Testis (tissue), 3 donors: ENCODE results near the gene CYP3A4. TPM values are rescaled to one million over a fixed set of nuclear protein-coding genes. Genes with fewer than 3 reads are reported as not detected.

ENCODE experiments used
- DNase-seq: peaks from one replicate; pipeline ENCODE4 v3.0.0-alpha.2; 2019
- H3K27ac ChIP-seq, 2 donors: fragments of 200-600 bp; sonication (generic); one replicate each; pipeline ENCODE4 v1.5.1; 2019
- H3K27me3 ChIP-seq: fragments of 200-600 bp; sonication (generic); one replicate; pipeline ENCODE4 v1.5.1; 2019
- H3K36me3 ChIP-seq: fragments of 200-600 bp; sonication (generic); one replicate; pipeline ENCODE4 v1.5.1; 2017; ENCODE audit warnings: low read depth; ENCODE audit errors: missing control alignments
- H3K4me1 ChIP-seq: fragments of 200-600 bp; sonication (generic); one replicate; pipeline ENCODE4 v1.5.1; 2019
- H3K4me3 ChIP-seq, 2 donors: fragments of 200-600 bp; sonication (generic); one replicate each; pipeline ENCODE4 v1.5.1; 2017 to 2019
- H3K9me3 ChIP-seq: fragments of 200-600 bp; sonication (generic); one replicate; pipeline ENCODE4 v1.5.1; 2017
- POLR2A ChIP-seq: fragments of 450-650 bp; IDR thresholded peaks from one replicate; pipeline ENCODE4 v1.6.1; 2017; ENCODE audit warnings: antibody characterized with exemption, mild to moderate bottlenecking, moderate library complexity
- WGBS, 2 donors: methylation state at CpG; one replicate each; pipeline ENCODE4 v1.1.5; 2018; 5-methylcytosine and 5-hydroxymethylcytosine counted together
- intact Hi-C: fragments of 100-400 bp; cut with DNase I; formaldehyde crosslinking; loops from one replicate; pipeline ENCODE4 v1.15.1; 2023; ENCODE audit warnings: low total_unique reads
- polyA plus RNA-seq: library from polyadenylated mRNA; stranded (reverse); fragments of 350-450 nt; fragmentation: Illumina TruSeq; extraction: RNeasy Lipid Tissue Mini Kit (QIAGEN cat#74804); gene quantifications from one replicate; pipeline ENCODE4 v1.2.3, GENCODE V29; 2014; ENCODE audit warnings: low read depth, low replicate concordance; ENCODE audit not compliant: insufficient read depth
- total RNA-seq, 2 donors: library from RNA; depleted of rRNA; stranded (reverse); fragments of >200 nt; gene quantifications; one replicate each; pipeline ENCODE4 v1.2.3, GENCODE V29; 2016
- TF ChIP-seq, protein P1 (sequence below), 3 experiments: fragments of 450-650 bp in 2 of 3; fragments of 200-600 bp in 1 of 3; sonication (generic) in 1 of 3; IDR thresholded peaks; one replicate each; pipeline ENCODE4 v1.5.1; 2016 to 2019; ENCODE audit warnings: antibody characterized with exemption in 3 of 3, mild to moderate bottlenecking in 2 of 3, moderate library complexity in 1 of 3

The CYP3A4 gene
- total and polyA plus RNA-seq, 3 donors from 2014 or later, result 0.34 to 1.8 (median 1.3) TPM

GRCh38 chr7:99720800-99721595, 63.0 kb downstream of the CYP3A4 start:
- Histone ChIP-seq H3K27me3 (no peaks in the 10 kb centered on the region), H3K36me3 (no peaks in the 10 kb centered on the region), H3K27ac (no peak overlapping the region), H3K4me1 (no peaks in the 10 kb centered on the region), H3K4me3 (no peak overlapping the region), H3K9me3 (no peaks in the 10 kb centered on the region)
- DNase-seq, result no peak
- 72 to 74% methylated on average over 5 of the region's 5 CpGs for WGBS, 2 donors
- no peak for TF ChIP-seq POLR2A
- TF ChIP-seq, protein P1, sequence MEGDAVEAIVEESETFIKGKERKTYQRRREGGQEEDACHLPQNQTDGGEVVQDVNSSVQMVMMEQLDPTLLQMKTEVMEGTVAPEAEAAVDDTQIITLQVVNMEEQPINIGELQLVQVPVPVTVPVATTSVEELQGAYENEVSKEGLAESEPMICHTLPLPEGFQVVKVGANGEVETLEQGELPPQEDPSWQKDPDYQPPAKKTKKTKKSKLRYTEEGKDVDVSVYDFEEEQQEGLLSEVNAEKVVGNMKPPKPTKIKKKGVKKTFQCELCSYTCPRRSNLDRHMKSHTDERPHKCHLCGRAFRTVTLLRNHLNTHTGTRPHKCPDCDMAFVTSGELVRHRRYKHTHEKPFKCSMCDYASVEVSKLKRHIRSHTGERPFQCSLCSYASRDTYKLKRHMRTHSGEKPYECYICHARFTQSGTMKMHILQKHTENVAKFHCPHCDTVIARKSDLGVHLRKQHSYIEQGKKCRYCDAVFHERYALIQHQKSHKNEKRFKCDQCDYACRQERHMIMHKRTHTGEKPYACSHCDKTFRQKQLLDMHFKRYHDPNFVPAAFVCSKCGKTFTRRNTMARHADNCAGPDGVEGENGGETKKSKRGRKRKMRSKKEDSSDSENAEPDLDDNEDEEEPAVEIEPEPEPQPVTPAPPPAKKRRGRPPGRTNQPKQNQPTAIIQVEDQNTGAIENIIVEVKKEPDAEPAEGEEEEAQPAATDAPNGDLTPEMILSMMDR (IDR thresholded peaks at IDR 0.05), result no peak
- intact Hi-C loops, result no loop called here

DNA sequence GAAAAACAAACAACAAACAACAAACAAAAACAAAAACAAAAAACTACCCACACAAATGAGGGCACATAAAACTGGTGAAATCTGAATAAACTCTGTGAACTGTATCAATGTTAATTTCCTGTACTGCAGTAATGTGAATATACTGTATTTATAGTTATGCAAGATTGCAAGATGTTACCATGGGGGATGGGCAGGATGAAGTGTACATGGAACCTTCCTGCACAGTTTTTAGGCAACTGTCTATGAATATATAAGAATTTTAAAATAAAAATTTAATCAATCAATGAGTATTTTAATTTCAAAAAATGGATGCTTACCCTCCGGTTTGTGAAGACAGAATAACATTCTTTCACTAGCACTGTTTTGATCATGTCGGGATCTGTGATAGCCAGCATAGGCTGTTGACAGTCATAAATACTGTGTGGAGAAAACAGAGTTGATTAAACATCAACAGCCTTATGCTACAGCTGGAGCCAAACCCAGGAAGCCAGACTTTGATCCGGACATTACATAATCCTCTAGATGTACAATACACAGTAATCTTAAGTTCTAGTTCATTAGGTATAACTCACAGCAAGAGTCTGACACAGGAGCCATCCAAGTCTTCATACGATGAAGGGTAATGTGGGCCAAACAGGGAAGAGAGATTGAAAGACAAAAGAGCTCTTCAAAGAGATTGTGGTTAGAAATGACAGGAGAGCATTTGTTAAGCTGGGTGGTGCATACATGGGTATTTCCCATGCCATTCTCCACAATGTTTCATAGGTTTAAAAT, 63.8 kb downstream of the CYP3A4 start:
- H3K9me3 ChIP-seq, result no peaks in the 10 kb centered on the region
- H3K36me3 ChIP-seq, result no peaks in the 10 kb centered on the region
- no peak for TF ChIP-seq POLR2A
- TF ChIP-seq, protein P1 (IDR thresholded peaks at IDR 0.05), result no peak
- intact Hi-C loops, result no loop called here
- H3K4me1 ChIP-seq, result no peaks in the 10 kb centered on the region
- DNase-seq, result no peak
- no peaks in the 10 kb centered on the region for H3K27me3 ChIP-seq
- WGBS, 2 donors, result 66 to 74% methylated on average over 4 of the region's 4 CpGs
- H3K27ac ChIP-seq, result no peak overlapping the region
- no peak overlapping the region for H3K4me3 ChIP-seq

GRCh38 chr7:99713995-99714570, 69.9 kb downstream of the CYP3A4 start:
- intact Hi-C loops, result no loop called here
- DNase-seq, result no peak
- no peak overlapping the region for H3K27ac ChIP-seq
- H3K9me3 ChIP-seq, result no peaks in the 10 kb centered on the region
- H3K36me3 ChIP-seq, result no peaks in the 10 kb centered on the region
- H3K4me1 ChIP-seq, result no peaks in the 10 kb centered on the region
- WGBS, 2 donors, result 84 to 86% methylated on average over 3 of the region's 3 CpGs
- H3K27me3 ChIP-seq, result no peaks in the 10 kb centered on the region
- H3K4me3 ChIP-seq, result no peak overlapping the region
- no peak for TF ChIP-seq POLR2A
- TF ChIP-seq, protein P1 (IDR thresholded peaks at IDR 0.05), result no peak

- Histone ChIP-seq H3K4me3 (no peak overlapping the region), H3K4me1 (no peaks in the 10 kb centered on the region), H3K27me3 (no peaks in the 10 kb centered on the region), H3K9me3 (no peaks in the 10 kb centered on the region), H3K36me3 (no peaks in the 10 kb centered on the region), H3K27ac (no peak overlapping the region)
- WGBS, 2 donors, result 48 to 84% methylated on average over 2 of the region's 2 CpGs
- intact Hi-C loops, result no loop called here
- TF ChIP-seq, protein P1 (IDR thresholded peaks at IDR 0.05), result no peak
- no peak for TF ChIP-seq POLR2A
- no peak for DNase-seq
These were observed 74.0 kb downstream of the CYP3A4 start for GRCh38 chr7:99709838-99710578.
